Measurements from ENCODE around the gene OGDH.

DNA sequence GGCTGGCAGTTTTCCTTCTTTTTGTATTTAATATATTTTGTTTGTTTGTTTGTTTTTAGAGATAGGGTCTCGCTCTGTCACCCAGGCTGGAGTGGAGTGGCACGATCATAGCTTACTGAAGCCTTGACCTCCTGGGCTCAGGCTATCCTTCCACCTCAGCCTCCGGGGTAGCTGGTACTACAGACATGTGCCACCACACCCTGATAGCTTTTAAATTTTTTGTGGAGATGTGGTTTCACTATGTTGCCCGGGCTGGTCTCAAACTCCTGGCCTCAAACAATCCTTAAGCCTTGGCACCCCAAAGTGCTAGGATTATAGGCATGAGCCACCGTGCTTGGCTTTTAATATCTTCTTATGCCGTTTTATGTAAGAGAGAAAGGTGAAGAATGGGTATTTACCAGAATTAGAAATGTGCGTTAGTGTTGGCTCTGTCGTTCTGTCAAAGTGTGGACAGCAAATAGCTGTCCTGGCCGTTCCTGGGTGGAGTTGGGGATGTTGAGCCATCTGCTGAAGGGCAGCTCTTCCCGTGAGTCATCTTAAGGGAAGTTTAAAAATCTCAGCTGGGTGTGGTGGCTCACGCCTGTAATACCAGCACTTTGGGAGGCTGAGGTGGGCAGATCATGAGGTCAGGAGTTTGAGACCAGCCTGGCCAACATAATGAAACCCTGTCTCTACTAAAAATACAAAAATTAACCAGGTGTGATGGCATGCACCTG is 14.8 kb downstream of the OGDH start:
- TF ChIP-seq, protein P1, sequence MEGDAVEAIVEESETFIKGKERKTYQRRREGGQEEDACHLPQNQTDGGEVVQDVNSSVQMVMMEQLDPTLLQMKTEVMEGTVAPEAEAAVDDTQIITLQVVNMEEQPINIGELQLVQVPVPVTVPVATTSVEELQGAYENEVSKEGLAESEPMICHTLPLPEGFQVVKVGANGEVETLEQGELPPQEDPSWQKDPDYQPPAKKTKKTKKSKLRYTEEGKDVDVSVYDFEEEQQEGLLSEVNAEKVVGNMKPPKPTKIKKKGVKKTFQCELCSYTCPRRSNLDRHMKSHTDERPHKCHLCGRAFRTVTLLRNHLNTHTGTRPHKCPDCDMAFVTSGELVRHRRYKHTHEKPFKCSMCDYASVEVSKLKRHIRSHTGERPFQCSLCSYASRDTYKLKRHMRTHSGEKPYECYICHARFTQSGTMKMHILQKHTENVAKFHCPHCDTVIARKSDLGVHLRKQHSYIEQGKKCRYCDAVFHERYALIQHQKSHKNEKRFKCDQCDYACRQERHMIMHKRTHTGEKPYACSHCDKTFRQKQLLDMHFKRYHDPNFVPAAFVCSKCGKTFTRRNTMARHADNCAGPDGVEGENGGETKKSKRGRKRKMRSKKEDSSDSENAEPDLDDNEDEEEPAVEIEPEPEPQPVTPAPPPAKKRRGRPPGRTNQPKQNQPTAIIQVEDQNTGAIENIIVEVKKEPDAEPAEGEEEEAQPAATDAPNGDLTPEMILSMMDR (IDR thresholded peaks at IDR 0.05; ENCODE audit: low read length): no peak
- no peak for TF ChIP-seq EZH2 (IDR thresholded peaks at IDR 0.05; ENCODE audit: borderline replicate concordance, low read length)

Data from OCI-LY1 (cell line).